Spleen (tissue), 7 donors: Measurements from ENCODE around the gene CHURC1.

Source experiments
- POLR2AphosphoS5 ChIP-seq, 3 donors: sonication (generic); formaldehyde crosslinking; IDR thresholded peaks; one replicate each; pipeline ENCODE4 v1.5.1; 2017; ENCODE audit warnings: antibody characterized with exemption in 3 of 3
- TF ChIP-seq, protein P1 (sequence below), 11 experiments: fragments of 200-600 bp in 7 of 11; fragments of 450-650 bp in 4 of 11; sonication (generic) in 4 of 11; IDR thresholded peaks in 8 of 11; conservative IDR thresholded peaks in 3 of 11; 1 replicate in 7 of 11; 2 replicates in 4 of 11; pipeline versions ENCODE4 v1.4.0 to v1.8.0; 2016 to 2021; ENCODE audit warnings: antibody characterized with exemption in 11 of 11, inconsistent platforms in 4 of 11, mild to moderate bottlenecking in 1 of 11
- donor health status: DM: no; HTN: no; CAD: no; lungs with moderate emphysema.
- donor health status: DM: no; HTN: no; CAD: no.
- donor health status: DM: no; HTN: no; CAD: no.

DNA sequence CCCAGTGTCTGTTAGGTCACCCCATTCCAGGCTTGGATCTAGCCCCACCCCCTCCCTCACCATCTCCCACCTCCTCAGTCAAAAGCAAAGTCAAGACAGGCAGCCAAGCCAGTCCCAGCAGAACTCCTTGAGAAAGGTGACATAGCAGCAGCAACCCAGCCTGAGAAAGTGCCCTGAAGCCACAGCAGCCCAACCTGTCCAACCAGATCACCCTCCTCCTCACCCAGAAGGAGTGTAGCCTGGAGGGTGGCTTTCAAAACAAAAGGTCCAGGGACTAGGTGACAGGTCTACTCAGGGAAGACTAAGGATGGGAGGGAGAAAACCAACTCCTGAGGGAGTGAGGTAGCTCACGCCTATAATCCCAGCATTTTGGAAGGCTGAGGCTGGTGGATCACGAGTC lies 52.7 kb downstream of the CHURC1 start:
- TF ChIP-seq, protein P1, sequence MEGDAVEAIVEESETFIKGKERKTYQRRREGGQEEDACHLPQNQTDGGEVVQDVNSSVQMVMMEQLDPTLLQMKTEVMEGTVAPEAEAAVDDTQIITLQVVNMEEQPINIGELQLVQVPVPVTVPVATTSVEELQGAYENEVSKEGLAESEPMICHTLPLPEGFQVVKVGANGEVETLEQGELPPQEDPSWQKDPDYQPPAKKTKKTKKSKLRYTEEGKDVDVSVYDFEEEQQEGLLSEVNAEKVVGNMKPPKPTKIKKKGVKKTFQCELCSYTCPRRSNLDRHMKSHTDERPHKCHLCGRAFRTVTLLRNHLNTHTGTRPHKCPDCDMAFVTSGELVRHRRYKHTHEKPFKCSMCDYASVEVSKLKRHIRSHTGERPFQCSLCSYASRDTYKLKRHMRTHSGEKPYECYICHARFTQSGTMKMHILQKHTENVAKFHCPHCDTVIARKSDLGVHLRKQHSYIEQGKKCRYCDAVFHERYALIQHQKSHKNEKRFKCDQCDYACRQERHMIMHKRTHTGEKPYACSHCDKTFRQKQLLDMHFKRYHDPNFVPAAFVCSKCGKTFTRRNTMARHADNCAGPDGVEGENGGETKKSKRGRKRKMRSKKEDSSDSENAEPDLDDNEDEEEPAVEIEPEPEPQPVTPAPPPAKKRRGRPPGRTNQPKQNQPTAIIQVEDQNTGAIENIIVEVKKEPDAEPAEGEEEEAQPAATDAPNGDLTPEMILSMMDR (IDR thresholded peaks at IDR 0.05 in 8 of 11, conservative IDR thresholded peaks at IDR 0.05 in 3 of 11) = no peak
- TF ChIP-seq POLR2AphosphoS5 (IDR thresholded peaks at IDR 0.05) = no peak
